Measurements from ENCODE around the gene GSTA1.

- TF ChIP-seq CTCF (IDR thresholded peaks at IDR 0.05) (peak in 4 of 7 experiments; percentile 39 to 55 (median 44)), POLR2A (IDR thresholded peaks at IDR 0.05) (peak in 2 of 3 donors; percentile 84 to 91)
These were observed 40.2 kb downstream of the GSTA1 start, which contains the start of gene GSTA2 for GRCh38 chr6:52763322-52763916.

Data from body of pancreas (tissue), 4 donors.